Thyroid gland (tissue), 4 donors: ENCODE results near the gene TFB2M. TPM values are rescaled to one million over a fixed set of nuclear protein-coding genes. Genes with fewer than 3 reads are reported as not detected.

Experiments
- DNase-seq, 2 donors: peaks; one replicate each; pipeline ENCODE4 v3.0.0-alpha.2; 2019
- H3K27ac ChIP-seq, 3 donors: fragments of 200-600 bp; sonication (generic); 1 replicate in 2 of 3; 2 replicates in 1 of 3; pipeline ENCODE4 v1.5.1; 2016 to 2019; ENCODE audit warnings: mild to moderate bottlenecking in 1 of 3, moderate library complexity in 1 of 3
- H3K27me3 ChIP-seq: fragments of 200-600 bp; sonication (generic); one replicate; pipeline ENCODE4 v1.5.1; 2019
- H3K36me3 ChIP-seq, 2 donors: fragments of 200-600 bp; sonication (generic); one replicate each; pipeline ENCODE4 v1.5.1; 2016 to 2019
- H3K4me1 ChIP-seq, 2 donors: fragments of 200-600 bp; sonication (generic); one replicate each; pipeline ENCODE4 v1.5.1; 2017 to 2019
- H3K4me3 ChIP-seq, 3 donors: fragments of 200-600 bp; sonication (generic); replicated peaks in 1 of 3; 1 replicate in 2 of 3; 2 replicates in 1 of 3; pipeline ENCODE4 v1.5.1; 2016; ENCODE audit warnings: mild to moderate bottlenecking in 1 of 3
- H3K9me3 ChIP-seq: fragments of 200-600 bp; sonication (generic); one replicate; pipeline ENCODE4 v1.5.1; 2017
- POLR2A ChIP-seq, 2 donors: fragments of 450-650 bp; IDR thresholded peaks; one replicate each; pipeline ENCODE4 v1.6.1; 2017; ENCODE audit warnings: antibody characterized with exemption in 2 of 2, mild to moderate bottlenecking in 2 of 2, moderate library complexity in 1 of 2
- WGBS, 2 donors: methylation state at CpG; one replicate each; pipeline ENCODE4 v1.1.5; 2017; 5-methylcytosine and 5-hydroxymethylcytosine counted together
- intact Hi-C: fragments of 100-400 bp; cut with DNase I; formaldehyde crosslinking; loops from one replicate; pipeline ENCODE4 v1.15.1; 2023
- total RNA-seq, 4 donors: library from RNA; depleted of rRNA; stranded (reverse); fragments of >200 nt; gene quantifications; one replicate each; pipeline ENCODE4 v1.2.3, GENCODE V29; 2016
- TF ChIP-seq, protein P1 (sequence below), 6 experiments: fragments of 200-600 bp in 3 of 6; fragments of 450-650 bp in 3 of 6; sonication (generic) in 3 of 6; IDR thresholded peaks; one replicate each; pipeline ENCODE4 v1.5.1; 2016 to 2019; ENCODE audit warnings: antibody characterized with exemption in 6 of 6, mild to moderate bottlenecking in 2 of 6, inconsistent platforms in 1 of 6, moderate library complexity in 1 of 6

Gene TFB2M
- total RNA-seq, 4 donors from 2014 or later, result 12.2 to 21.9 (median 15.9) TPM

DNA sequence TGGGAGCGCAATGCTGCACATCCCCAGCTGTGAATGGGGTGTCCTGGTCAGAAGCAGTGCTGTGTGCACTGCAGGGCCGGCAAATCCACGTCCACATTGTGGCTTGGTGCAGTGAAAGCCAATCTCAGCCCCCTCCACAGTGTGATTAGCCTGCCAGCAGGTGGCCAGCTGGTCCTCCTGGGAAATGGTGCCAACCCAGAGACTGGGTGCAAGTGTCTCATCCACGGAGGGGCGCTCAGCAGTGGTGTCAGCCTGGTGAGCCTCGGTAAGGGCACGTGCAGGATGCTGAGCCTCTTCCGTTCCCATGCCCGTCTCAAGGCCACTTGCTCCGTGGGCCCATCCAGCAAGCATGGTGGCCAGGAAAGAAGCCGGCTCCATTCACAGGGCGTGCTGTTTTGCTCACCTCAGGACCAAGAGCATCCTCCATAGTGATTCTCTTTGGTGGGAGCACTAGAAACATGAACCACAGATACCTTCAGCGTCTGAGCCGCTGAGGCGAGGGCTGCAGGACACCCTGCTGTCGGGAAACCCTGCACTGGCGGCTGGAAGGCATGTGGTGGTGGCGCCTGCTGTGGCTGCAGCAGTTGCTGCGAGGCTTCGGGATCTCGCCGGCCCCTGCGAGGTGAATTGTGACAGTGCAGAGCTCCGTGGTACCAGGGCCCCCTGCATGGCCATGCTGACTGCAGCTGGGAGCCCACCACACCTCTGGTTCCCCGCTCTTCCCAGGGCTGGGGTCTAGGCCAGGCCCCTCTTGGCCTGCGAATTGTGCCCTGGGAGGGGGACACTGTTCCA is 57.0 kb downstream of the TFB2M start:
- intact Hi-C loops, result loop anchor here (5.0 to 10.0 kb wide), 2 partner anchors 46 to 188 kb away; no protein-coding TSS in a partner anchor
- no peaks in the 10 kb centered on the region for H3K36me3 ChIP-seq
- peaks cover 8% of the 10 kb centered on the region in 2 donors for H3K4me1 ChIP-seq
- H3K27ac ChIP-seq, result no peak overlapping the region
- no peak for DNase-seq
- H3K9me3 ChIP-seq, result no peaks in the 10 kb centered on the region
- no peaks in the 10 kb centered on the region for H3K27me3 ChIP-seq
- TF ChIP-seq, protein P1, sequence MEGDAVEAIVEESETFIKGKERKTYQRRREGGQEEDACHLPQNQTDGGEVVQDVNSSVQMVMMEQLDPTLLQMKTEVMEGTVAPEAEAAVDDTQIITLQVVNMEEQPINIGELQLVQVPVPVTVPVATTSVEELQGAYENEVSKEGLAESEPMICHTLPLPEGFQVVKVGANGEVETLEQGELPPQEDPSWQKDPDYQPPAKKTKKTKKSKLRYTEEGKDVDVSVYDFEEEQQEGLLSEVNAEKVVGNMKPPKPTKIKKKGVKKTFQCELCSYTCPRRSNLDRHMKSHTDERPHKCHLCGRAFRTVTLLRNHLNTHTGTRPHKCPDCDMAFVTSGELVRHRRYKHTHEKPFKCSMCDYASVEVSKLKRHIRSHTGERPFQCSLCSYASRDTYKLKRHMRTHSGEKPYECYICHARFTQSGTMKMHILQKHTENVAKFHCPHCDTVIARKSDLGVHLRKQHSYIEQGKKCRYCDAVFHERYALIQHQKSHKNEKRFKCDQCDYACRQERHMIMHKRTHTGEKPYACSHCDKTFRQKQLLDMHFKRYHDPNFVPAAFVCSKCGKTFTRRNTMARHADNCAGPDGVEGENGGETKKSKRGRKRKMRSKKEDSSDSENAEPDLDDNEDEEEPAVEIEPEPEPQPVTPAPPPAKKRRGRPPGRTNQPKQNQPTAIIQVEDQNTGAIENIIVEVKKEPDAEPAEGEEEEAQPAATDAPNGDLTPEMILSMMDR (IDR thresholded peaks at IDR 0.05), result no peak
- no peak for TF ChIP-seq POLR2A (IDR thresholded peaks at IDR 0.05)
- 94 to 100% methylated on average over 5 to 23 of the region's 26 CpGs for WGBS, 2 donors
- no peak overlapping the region for H3K4me3 ChIP-seq

DNA sequence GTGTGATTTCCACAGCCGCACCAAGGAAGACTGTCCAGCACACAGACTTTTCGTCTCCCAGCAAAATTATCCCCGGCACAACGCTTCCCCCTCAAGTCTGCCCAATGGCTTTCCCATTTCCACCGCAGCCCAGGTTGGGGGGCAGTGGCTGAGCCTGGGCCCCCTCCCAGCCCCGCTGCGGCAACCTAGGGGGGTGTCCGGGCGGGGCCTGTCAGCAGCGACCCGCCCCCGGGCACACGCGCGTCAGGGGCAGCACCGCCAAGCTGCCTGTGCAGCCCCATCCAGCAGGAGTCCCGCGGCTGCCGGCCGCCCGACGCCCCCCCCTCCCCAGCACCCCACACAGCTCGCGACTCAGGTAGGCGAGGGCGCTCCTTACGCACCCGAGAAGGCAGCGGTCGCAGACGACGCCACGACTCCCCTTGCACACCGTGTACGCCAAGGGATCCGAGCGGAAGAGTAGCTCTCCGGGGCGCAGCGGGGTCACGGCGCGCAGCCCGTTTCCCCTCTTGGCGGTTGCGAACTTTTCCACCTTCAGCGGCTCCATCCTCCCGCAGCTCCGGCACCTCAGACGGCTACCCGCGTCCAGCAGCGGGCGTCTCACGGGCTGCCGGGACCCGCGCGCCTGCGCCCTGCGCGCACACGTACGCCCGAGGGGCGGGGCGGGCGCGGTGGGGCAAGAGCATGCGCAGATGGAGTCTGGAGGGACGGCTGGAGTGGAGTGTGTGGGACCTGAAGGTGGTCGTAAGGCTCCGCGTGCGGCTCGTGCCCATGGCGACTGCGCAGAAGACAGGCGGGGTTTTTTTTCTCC is 59.2 kb downstream of the TFB2M start, which contains the start of gene SMYD3:
Gene SMYD3 (minus strand): TSS at position 606 of the 808 bp plus-strand sequence.
- intact Hi-C loops, result loop anchor here (5.0 to 10.0 kb wide), 2 partner anchors 48 to 190 kb away; no protein-coding TSS in a partner anchor

DNA sequence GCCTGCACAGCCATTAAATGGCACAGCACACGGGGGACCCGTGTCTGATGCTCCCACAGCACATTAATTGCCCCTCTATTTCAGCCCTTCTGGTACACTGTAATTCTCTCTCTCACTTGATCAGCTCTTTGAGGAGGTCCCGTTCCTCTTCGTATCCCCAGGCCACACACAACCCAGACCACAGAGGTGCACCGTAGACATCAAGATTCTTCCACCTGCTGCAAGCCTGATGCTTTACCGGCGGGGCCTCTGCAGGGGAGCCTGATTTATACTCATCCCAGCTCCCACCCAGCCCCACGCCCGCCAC is 59.7 kb downstream of the TFB2M start:
- H3K27me3 ChIP-seq, result no peaks in the 10 kb centered on the region
- 5 to 9% methylated on average over 8 to 9 of the region's 9 CpGs for WGBS, 2 donors
- intact Hi-C loops, result loop anchor here (5.0 to 10.0 kb wide), 2 partner anchors 48 to 191 kb away; no protein-coding TSS in a partner anchor

More for the DNA sequence above, 59.2 kb downstream of the TFB2M start, which contains the start of gene SMYD3:
- Histone ChIP-seq H3K27me3 (no peaks in the 10 kb centered on the region), H3K36me3 (no peaks in the 10 kb centered on the region), H3K9me3 (no peaks in the 10 kb centered on the region), H3K4me3 (peak within 1 kb of the TSS; percentile 51 to 85 (median 82)), H3K4me1 (peaks cover 8% of the 10 kb centered on the region in 2 donors), H3K27ac (peak within 1 kb of the TSS in 2 of 3 donors; percentile 37 to 41)
- 0 to 1% methylated on average over 19 to 32 of the region's 79 CpGs for WGBS, 2 donors
- peak; percentile 72 to 73 for DNase-seq
- TF ChIP-seq, protein P1 (IDR thresholded peaks at IDR 0.05), result peak in 2 of 6 experiments; percentile 14 to 30
- peak in 1 of 2 donors; percentile 75 for TF ChIP-seq POLR2A (IDR thresholded peaks at IDR 0.05)

DNA sequence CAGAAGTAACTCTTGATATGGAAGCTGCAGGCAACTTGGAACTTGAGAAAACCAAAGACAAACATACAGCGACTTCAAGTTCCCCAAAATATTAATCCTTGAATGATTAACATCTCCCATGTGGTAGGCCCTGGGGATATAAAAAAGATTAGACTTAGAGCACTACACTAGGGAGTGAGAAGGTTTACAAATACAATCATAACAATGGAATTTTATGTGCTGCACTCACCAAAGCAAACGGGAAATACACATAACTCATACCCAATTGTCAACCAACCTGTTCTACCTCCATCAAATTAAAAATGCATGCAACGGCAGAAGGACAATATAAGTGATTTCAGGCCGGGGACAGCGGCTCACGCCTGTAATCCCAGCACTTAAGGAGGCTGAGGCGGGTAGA is 62.7 kb downstream of the TFB2M start:
- DNase-seq, result no peak
- TF ChIP-seq, protein P1 (IDR thresholded peaks at IDR 0.05), result no peak
- TF ChIP-seq POLR2A (IDR thresholded peaks at IDR 0.05), result no peak
- H3K4me1 ChIP-seq, result peaks cover 8 to 13% of the 10 kb centered on the region in 2 donors
- WGBS, 2 donors, result 79 to 81% methylated on average over 7 of the region's 7 CpGs
- H3K4me3 ChIP-seq, result no peak overlapping the region
- intact Hi-C loops, result loop anchor here (10.0 kb wide), 1 partner anchor 51 kb away; no protein-coding TSS in a partner anchor
- H3K9me3 ChIP-seq, result no peaks in the 10 kb centered on the region
- no peaks in the 10 kb centered on the region for H3K36me3 ChIP-seq
- no peaks in the 10 kb centered on the region for H3K27me3 ChIP-seq
- no peak overlapping the region for H3K27ac ChIP-seq

More for the DNA sequence above, 59.7 kb downstream of the TFB2M start:
- DNase-seq, result peak in 1 of 2 donors; percentile 10
- H3K27ac ChIP-seq, result peak overlapping the region in 1 of 3 donors; percentile 37
- no peaks in the 10 kb centered on the region for H3K36me3 ChIP-seq
- H3K9me3 ChIP-seq, result no peaks in the 10 kb centered on the region
- peak overlapping the region; percentile 51 to 85 (median 82) for H3K4me3 ChIP-seq
- no peak for TF ChIP-seq POLR2A (IDR thresholded peaks at IDR 0.05)
- TF ChIP-seq, protein P1 (IDR thresholded peaks at IDR 0.05), result no peak
- peaks cover 8 to 13% of the 10 kb centered on the region in 2 donors for H3K4me1 ChIP-seq
